Measurements from ENCODE around the gene SUFU.

GRCh38 chr10:102628451-102628911 is 124.7 kb downstream of the SUFU start:
- no peak for TF ChIP-seq MLX (CRISPR knock-in tag; IDR thresholded peaks at IDR 0.05)
- no peak for TF ChIP-seq REST (IDR thresholded peaks at IDR 0.05; ENCODE audit: borderline replicate concordance in 1 of 2, low read depth in 1 of 2, low read length in 2 of 2)
- TF ChIP-seq FOXK1 (CRISPR knock-in tag; IDR thresholded peaks at IDR 0.05; ENCODE audit: borderline replicate concordance, low read depth) = no peak
- no peak for TF ChIP-seq ATF6 (CRISPR knock-in tag; conservative IDR thresholded peaks at IDR 0.05)
- no peak for TF ChIP-seq CHCHD3 (CRISPR knock-in tag; IDR thresholded peaks at IDR 0.05)
- TF ChIP-seq POLR2G (IDR thresholded peaks at IDR 0.05; ENCODE audit: low read depth, low read length) = no peak
- TF ChIP-seq ZNF609 (CRISPR knock-in tag; IDR thresholded peaks at IDR 0.05; ENCODE audit: borderline replicate concordance) = no peak
- no peak for TF ChIP-seq ZXDC (CRISPR knock-in tag; IDR thresholded peaks at IDR 0.05)
- TF ChIP-seq RFX5 (IDR thresholded peaks at IDR 0.05; ENCODE audit: low read depth, low read length) = no peak
- TF ChIP-seq CTCF (CRISPR knock-in tag; IDR thresholded peaks at IDR 0.05) = no peak
- no peak for TF ChIP-seq POLR2A (IDR thresholded peaks at IDR 0.05; ENCODE audit: insufficient read depth in 1 of 2, low read depth in 2 of 2, low read length in 2 of 2)

Measured in HepG2 (cell line).